Heart right ventricle (tissue), 16 donors: Measurements from ENCODE around the gene FMO5. TPM values are rescaled to one million over a fixed set of nuclear protein-coding genes. Genes with fewer than 3 reads are reported as not detected.

ENCODE experiments used
- ATAC-seq, 8 donors: fragments of 200-7000 bp; cut with Tn5 transposase; one replicate each; pipeline ENCODE4 v1.9.1; 2020; ENCODE audit warnings: mild to moderate bottlenecking in 8 of 8, moderate library complexity in 8 of 8, moderate number of reproducible peaks in 1 of 8
- DNase-seq, 2 donors: peaks; one replicate each; pipeline ENCODE4 v3.0.0-alpha.2; 2020
- H3K27ac ChIP-seq, 10 donors: fragments of 200-600 bp; sonication (generic) in 2 of 10; one replicate each; pipeline versions ENCODE4 v1.5.0 to v1.8.0; 2020 to 2022; ENCODE audit warnings: mild to moderate bottlenecking in 3 of 10
- H3K27me3 ChIP-seq, 7 donors: fragments of 200-600 bp; one replicate each; pipeline ENCODE4 v1.8.0; 2021 to 2022; ENCODE audit warnings: mild to moderate bottlenecking in 2 of 7
- H3K36me3 ChIP-seq, 9 donors: fragments of 200-600 bp; sonication (generic) in 1 of 9; one replicate each; pipeline versions ENCODE4 v1.5.0 to v1.8.0; 2020 to 2022; ENCODE audit warnings: mild to moderate bottlenecking in 2 of 9
- H3K4me1 ChIP-seq, 9 donors: fragments of 200-600 bp; sonication (generic) in 1 of 9; one replicate each; pipeline versions ENCODE4 v1.5.0 to v1.8.0; 2020 to 2022; ENCODE audit warnings: mild to moderate bottlenecking in 4 of 9
- H3K4me3 ChIP-seq, 10 donors: fragments of 200-600 bp; sonication (generic) in 2 of 10; one replicate each; pipeline versions ENCODE4 v1.5.0 to v1.8.0; 2020 to 2022; ENCODE audit warnings: mild to moderate bottlenecking in 7 of 10, moderate library complexity in 2 of 10
- H3K9me3 ChIP-seq, 11 donors: fragments of 200-600 bp in 10 of 11; sonication (generic) in 2 of 11; one replicate each; pipeline versions ENCODE4 v1.5.0 to v1.8.0; 2013 to 2022; ENCODE audit warnings: mild to moderate bottlenecking in 2 of 11, control low read depth in 1 of 11, moderate library complexity in 1 of 11
- WGBS, 2 donors: extraction: QIAGEN DNeasy Blood & Tissue Kit; methylation state at CpG; one replicate each; pipeline ENCODE4 v1.1.7; 2013; ENCODE audit warnings: inconsistent platforms in 1 of 2; 5-methylcytosine and 5-hydroxymethylcytosine counted together
- intact Hi-C, 10 donors: fragments of 100-400 bp; cut with DNase I; formaldehyde crosslinking; loops; one replicate each; pipeline versions ENCODE4 v1.11.1 to v1.14.2; 2022
- long read RNA-seq, 3 donors: library from polyadenylated mRNA; unstranded; transcript quantifications; one replicate each; pipeline ENCODE4 v2.0.0, GENCODE V29; 2020 to 2021
- polyA plus RNA-seq, 2 donors: library from polyadenylated mRNA; stranded (reverse); fragments of 200-250 nt; gene quantifications; one replicate each; pipeline ENCODE4 v1.2.3, GENCODE V29; 2013
- total RNA-seq, 10 donors: library from RNA; stranded (reverse); fragmentation: NEBNext Ultra II Directional in 3 of 10; extraction: Animal tissue kit (Norgen Biotek cat#: 25700) in 3 of 10; gene quantifications; one replicate each; pipeline versions ENCODE4 v1.2.1 to v1.2.4, GENCODE V29; 2021 to 2023
- TF ChIP-seq, protein P1 (sequence below), 9 donors: fragments of 200-600 bp; sonication (generic) in 2 of 9; IDR thresholded peaks; one replicate each; pipeline versions ENCODE4 v1.5.0 to v1.8.0; 2021 to 2022; ENCODE audit warnings: antibody characterized with exemption in 9 of 9, mild to moderate bottlenecking in 5 of 9, moderate library complexity in 1 of 9
- donor health status: Arrhythmogenic right ventricular cardiomyopathy.
- donor health status: ischemic (EF 13 %, LVEDD 7.1; RV severe dilation, severe dysfunction).
- donor health status: healthy with polysubstance abuse.
- donor health status: DM: no; HTN: yes; CAD: no.
- donor health status: DM: no; HTN: no; CAD: no.
- donor health status: ischemic (EF 25% LVEDD 6.9; RV normal size, moderate dysfunction).
- donor health status: ischemic (EF 25% LVEDD 5.7; RV mildly dilated, moderate dysfunction).
- donor health status: healthy.
- donor health status: DM: yes; HTN: yes; CAD: no.
- donor health status: Ischemic cardiomyopathy.
- donor health status: ischemic (EF 35%, LVEDD 5.7; RV mildly dilated, moderate dysfunction).
- donor health status: nonischemic (EF 11% LVEDD 7.7; RV severe dilation, severe dysfunction).
- donor health status: DM: yes; HTN: yes; CAD: no.
- donor health status: PGD.
- donor health status: ischemic (EF 29% LVEDD 5.4; RV normal size, mild dysfunction).
- donor health status: nonischemic (EF 23%, LVEDD 6.1; RV moderate dilation, normal function).

The FMO5 gene, protein sequence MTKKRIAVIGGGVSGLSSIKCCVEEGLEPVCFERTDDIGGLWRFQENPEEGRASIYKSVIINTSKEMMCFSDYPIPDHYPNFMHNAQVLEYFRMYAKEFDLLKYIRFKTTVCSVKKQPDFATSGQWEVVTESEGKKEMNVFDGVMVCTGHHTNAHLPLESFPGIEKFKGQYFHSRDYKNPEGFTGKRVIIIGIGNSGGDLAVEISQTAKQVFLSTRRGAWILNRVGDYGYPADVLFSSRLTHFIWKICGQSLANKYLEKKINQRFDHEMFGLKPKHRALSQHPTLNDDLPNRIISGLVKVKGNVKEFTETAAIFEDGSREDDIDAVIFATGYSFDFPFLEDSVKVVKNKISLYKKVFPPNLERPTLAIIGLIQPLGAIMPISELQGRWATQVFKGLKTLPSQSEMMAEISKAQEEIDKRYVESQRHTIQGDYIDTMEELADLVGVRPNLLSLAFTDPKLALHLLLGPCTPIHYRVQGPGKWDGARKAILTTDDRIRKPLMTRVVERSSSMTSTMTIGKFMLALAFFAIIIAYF
- total RNA-seq (10 to 100 TPM in 1 of 10 donors, 1 to 10 TPM in 3, under 1 TPM in 6; 0.20 to 21.7 (median 0.78) TPM), polyA plus RNA-seq (1 to 10 TPM in 1 of 2 donors, under 1 TPM in 1; 0.64 to 1.6 TPM)
- long read RNA-seq, donor 1, partial matches to known transcripts: 2 of 15 reads
- long read RNA-seq, donor 1, other reads (novel, unspliced or antisense): 7 of 15 reads
- long read RNA-seq, donor 2, partial matches to known transcripts: 0 of 1 reads
- long read RNA-seq, donor 2, other reads (novel, unspliced or antisense): 1 of 1 reads
- long read RNA-seq, donor 3, partial matches to known transcripts: 0 of 2 reads
- long read RNA-seq, donor 3, other reads (novel, unspliced or antisense): 2 of 2 reads

DNA sequence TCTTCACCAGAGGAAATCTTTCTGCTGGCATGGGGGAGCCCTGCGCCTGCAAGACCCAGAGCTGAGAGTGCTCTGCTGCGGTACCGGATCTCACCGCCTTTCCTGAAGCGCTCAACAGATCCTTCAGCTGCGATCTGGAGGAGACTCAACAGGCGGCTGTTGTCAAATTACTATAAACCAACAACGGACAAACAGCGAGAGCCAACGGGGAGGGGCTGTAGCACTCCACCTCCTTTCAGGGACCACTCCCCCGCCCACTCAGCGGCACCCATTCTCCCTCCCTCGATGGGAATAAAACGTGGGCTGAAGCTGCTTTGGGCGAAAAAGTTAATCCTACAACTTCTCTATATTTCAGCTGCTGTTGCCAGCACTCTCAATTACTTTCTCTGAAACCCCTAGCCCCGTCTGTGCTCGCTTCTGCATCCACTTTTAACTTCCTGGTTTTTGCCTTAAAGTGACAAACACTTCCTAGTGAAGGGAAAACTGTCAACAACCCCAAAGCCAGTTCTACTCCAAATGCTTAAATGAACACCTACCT lies at the start of gene FMO5:
Gene FMO5 (minus strand): TSS at position 147 of the 538 bp plus-strand sequence. CDS start 310 bp downstream, outside the sequence.
- ATAC-seq: peak; percentile 85 to 95 (median 92)
- WGBS, 2 donors: 0 to 1% methylated on average over 17 of the region's 17 CpGs

DNA sequence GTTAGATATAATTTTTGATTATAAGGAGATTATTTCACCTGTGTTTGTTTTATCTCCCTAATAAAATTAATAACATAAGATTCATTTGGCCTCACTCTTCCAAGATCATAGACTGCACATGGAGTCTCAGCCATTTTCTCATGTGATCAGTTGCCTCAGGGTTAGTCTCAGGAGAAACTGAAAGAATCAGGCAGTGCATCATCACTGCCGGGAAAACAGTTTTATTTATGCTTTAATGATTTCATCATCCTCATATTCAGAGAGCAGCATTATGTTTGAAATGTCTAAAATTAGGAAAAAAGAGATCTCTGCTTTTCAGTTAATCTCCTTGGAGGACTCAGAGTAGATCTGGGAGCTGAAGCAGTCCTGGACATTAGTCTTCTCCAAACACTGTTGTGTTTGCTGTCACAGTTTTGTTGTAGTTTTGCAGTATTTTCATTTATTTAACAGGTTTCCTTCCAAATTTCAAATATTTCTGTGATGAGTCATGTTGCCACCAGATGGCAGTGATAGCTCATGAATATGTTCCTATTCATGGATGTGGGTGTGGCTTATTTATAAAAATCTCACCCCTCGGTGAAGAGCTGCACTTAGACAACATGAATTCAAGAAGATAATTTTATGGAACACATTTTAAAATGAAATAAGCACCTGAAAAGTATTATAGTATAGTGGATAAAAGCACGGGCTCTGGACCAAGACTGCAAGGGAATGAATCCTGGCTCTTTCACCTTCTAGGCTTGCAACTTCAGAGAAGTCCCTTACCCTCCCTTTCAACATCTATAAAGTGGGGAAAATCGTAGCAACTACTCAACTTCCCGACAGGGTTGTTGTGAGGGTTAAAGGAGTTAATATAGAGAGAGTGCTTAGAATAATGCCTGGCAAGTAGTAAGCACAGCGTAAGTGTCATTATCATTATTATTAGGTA lies 48.5 kb upstream of the FMO5 start:
- peaks cover 0 to 18% (median 5%) of the 10 kb centered on the region in 9 donors for H3K4me1 ChIP-seq
- DNase-seq: peak in 1 of 2 donors; percentile 40
- no peaks in the 10 kb centered on the region for H3K27me3 ChIP-seq
- peak in 7 of 8 donors; percentile 38 to 82 (median 70) for ATAC-seq
- TF ChIP-seq, protein P1, sequence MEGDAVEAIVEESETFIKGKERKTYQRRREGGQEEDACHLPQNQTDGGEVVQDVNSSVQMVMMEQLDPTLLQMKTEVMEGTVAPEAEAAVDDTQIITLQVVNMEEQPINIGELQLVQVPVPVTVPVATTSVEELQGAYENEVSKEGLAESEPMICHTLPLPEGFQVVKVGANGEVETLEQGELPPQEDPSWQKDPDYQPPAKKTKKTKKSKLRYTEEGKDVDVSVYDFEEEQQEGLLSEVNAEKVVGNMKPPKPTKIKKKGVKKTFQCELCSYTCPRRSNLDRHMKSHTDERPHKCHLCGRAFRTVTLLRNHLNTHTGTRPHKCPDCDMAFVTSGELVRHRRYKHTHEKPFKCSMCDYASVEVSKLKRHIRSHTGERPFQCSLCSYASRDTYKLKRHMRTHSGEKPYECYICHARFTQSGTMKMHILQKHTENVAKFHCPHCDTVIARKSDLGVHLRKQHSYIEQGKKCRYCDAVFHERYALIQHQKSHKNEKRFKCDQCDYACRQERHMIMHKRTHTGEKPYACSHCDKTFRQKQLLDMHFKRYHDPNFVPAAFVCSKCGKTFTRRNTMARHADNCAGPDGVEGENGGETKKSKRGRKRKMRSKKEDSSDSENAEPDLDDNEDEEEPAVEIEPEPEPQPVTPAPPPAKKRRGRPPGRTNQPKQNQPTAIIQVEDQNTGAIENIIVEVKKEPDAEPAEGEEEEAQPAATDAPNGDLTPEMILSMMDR (IDR thresholded peaks at IDR 0.05): peak; percentile 14 to 73 (median 63)
- no peak overlapping the region for H3K4me3 ChIP-seq
- peak overlapping the region in 4 of 10 donors; percentile 18 to 66 (median 40) for H3K27ac ChIP-seq
- H3K36me3 ChIP-seq: peaks cover 0 to 87% (median 28%) of the 10 kb centered on the region in 9 donors
- intact Hi-C loops: loop anchor here in 8 of 10 donors (2.0 to 10.0 kb wide), 8 partner anchors 114 to 621 kb away; no protein-coding TSS in a partner anchor
- 37 to 40% methylated on average over 6 of the region's 6 CpGs for WGBS, 2 donors
- no peaks in the 10 kb centered on the region for H3K9me3 ChIP-seq

More for the DNA sequence above, at the start of gene FMO5:
- peaks cover 0 to 15% (median 5%) of the 10 kb centered on the region in 9 donors for H3K4me1 ChIP-seq
- H3K36me3 ChIP-seq: peaks cover 0 to 6% (median 0%) of the 10 kb centered on the region in 9 donors
- peak within 1 kb of the TSS; percentile 2 to 78 (median 63) for H3K4me3 ChIP-seq
- TF ChIP-seq, protein P1 (IDR thresholded peaks at IDR 0.05): peak in 3 of 9 donors; percentile 18 to 22 (median 21)
- no peaks in the 10 kb centered on the region for H3K9me3 ChIP-seq
- peak; percentile 62 to 64 for DNase-seq
- H3K27me3 ChIP-seq: no peaks in the 10 kb centered on the region
- intact Hi-C loops: loop anchor here in 2 of 10 donors (5.0 kb wide), 1 partner anchor 53 kb away; the partner anchor contains the start of gene PRKAB2 (in 2 of the 2)
- H3K27ac ChIP-seq: peak within 1 kb of the TSS; percentile 32 to 88 (median 66)

DNA sequence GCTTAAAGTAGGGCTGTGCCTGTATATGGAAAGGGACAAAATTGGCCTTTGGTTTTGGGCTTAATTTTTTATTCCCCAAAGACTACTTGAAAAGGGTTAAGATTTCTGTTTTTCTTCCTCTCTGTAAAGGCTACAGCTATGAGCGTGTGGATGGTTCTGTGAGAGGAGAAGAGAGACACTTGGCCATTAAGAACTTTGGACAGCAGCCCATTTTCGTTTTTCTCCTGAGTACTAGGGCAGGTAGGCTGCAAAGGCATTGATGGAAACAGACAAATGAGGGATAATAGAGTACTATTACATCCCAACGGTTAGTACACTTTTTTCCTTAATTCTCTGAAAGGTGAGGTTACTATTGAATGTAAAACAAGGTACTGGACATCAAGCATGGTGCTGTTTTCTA lies 46.9 kb upstream of the FMO5 start:
- Histone ChIP-seq H3K36me3 (peaks cover 0 to 88% (median 27%) of the 10 kb centered on the region in 9 donors), H3K27me3 (no peaks in the 10 kb centered on the region), H3K27ac (peak overlapping the region in 1 of 10 donors; percentile 19), H3K9me3 (no peaks in the 10 kb centered on the region), H3K4me1 (peaks cover 0 to 18% (median 5%) of the 10 kb centered on the region in 9 donors), H3K4me3 (no peak overlapping the region)
- WGBS, 2 donors: 52 to 68% methylated on average over 3 of the region's 3 CpGs
- intact Hi-C loops: loop anchor here in 8 of 10 donors (2.0 to 10.0 kb wide), 8 partner anchors 115 to 623 kb away; no protein-coding TSS in a partner anchor
- ATAC-seq (no peak), DNase-seq (no peak)
- TF ChIP-seq, protein P1 (IDR thresholded peaks at IDR 0.05): no peak
